ENCODE results near the gene YLPM1.

- TF ChIP-seq POLR2A (IDR thresholded peaks at IDR 0.05) (no peak), CTCF (IDR thresholded peaks at IDR 0.05) (no peak)
Measured at GRCh38 chr14:74843653-74844052, 80.5 kb downstream of the YLPM1 start.

Data from body of pancreas (tissue), 4 donors.